ENCODE data around the gene USP21. TPM values are rescaled to one million over a fixed set of nuclear protein-coding genes. Genes with fewer than 3 reads are reported as not detected.

USP21 gene
- total and polyA plus RNA-seq, 9 of the 15 experiments (the other 6 are each of a cell fraction or from before 2014, with no cell fraction given) = 4.9 to 52.4 (median 21.6) TPM

GRCh38 chr1:161201836-161202712, 42.8 kb downstream of the USP21 start, which contains the start of gene NDUFS2 (continued):
- TF ChIP-seq MAFK (IDR thresholded peaks at IDR 0.05; ENCODE audit: low read length) = no peak
- TF ChIP-seq TCF3 (CRISPR knock-in tag; IDR thresholded peaks at IDR 0.05) = no peak; the same call in 1 of the 2 replicates
- peak; percentile 56; the same call in 1 of the 2 replicates for TF ChIP-seq PML (IDR thresholded peaks at IDR 0.05; ENCODE audit: low read length)
- no peak for TF ChIP-seq HMBOX1 (IDR thresholded peaks at IDR 0.05)
- TF ChIP-seq ZNF217 (CRISPR knock-in tag; IDR thresholded peaks at IDR 0.05) = no peak
- TF ChIP-seq PHF21A (IDR thresholded peaks at IDR 0.05; ENCODE audit: borderline replicate concordance, low read depth) = peak; percentile 83; the same call in 1 of the 2 replicates
- no peak for TF ChIP-seq ZNF695 (CRISPR knock-in tag; IDR thresholded peaks at IDR 0.05)
- no peak for TF ChIP-seq TEAD2 (tag; IDR thresholded peaks at IDR 0.05)
- TF ChIP-seq PATZ1 (CRISPR knock-in tag; IDR thresholded peaks at IDR 0.05; ENCODE audit: borderline replicate concordance) = no peak
- peak; percentile 78 for TF ChIP-seq ZEB2 (IDR thresholded peaks at IDR 0.05)
- TF ChIP-seq E2F1 (CRISPR knock-in tag; IDR thresholded peaks at IDR 0.05) = 0 out of 2 replicates have a peak, but pooled peaks have one; percentile 4
- peak; percentile 81; the same call in 1 of the 2 replicates for TF ChIP-seq NR4A1 (CRISPR knock-in tag; IDR thresholded peaks at IDR 0.05)
- 0 out of 2 replicates have a peak, but pooled peaks have one; percentile 45 for TF ChIP-seq NR4A1 (tag; IDR thresholded peaks at IDR 0.05)
- peak; percentile 99 for TF ChIP-seq TAF1 (IDR thresholded peaks at IDR 0.05; ENCODE audit: control insufficient read depth, extremely low read depth, insufficient read depth, low read length, severe bottlenecking)
- TF ChIP-seq ZNF398 (CRISPR knock-in tag; IDR thresholded peaks at IDR 0.05) = no peak
- peak; percentile 58; the same call in 1 of the 2 replicates for TF ChIP-seq JUND (IDR thresholded peaks at IDR 0.05; ENCODE audit: borderline replicate concordance, low read depth, low read length)
- TF ChIP-seq JUND (tag; IDR thresholded peaks at IDR 0.05; ENCODE audit: borderline replicate concordance, low read depth, low read length) = peak; percentile 31; the same call in 1 of the 3 replicates
- peak; percentile 85 for TF ChIP-seq SUPT5H (IDR thresholded peaks at IDR 0.05)
- 0 out of 2 replicates have a peak, but pooled peaks have one; percentile 9 for TF ChIP-seq FOXM1 (IDR thresholded peaks at IDR 0.05; ENCODE audit: low read depth)
- no peak for TF ChIP-seq FOXM1 (CRISPR knock-in tag; IDR thresholded peaks at IDR 0.05; ENCODE audit: low read depth)
- TF ChIP-seq ZNF511 (CRISPR knock-in tag; IDR thresholded peaks at IDR 0.05) = peak; percentile 49
